SKM-1 (cell line): ENCODE results near the gene RIC1.
"Not testable (repeated sequence)": the region's sequence is repeated elsewhere in the genome, so short reads cannot be mapped to it uniquely, and the experiment has no call there.

Source experiments
- DNase-seq: peaks from one replicate; lab custom pipeline; 2025; ENCODE audit not compliant: unreplicated experiment; lab: John Stamatoyannopoulos, UW

RIC1 gene

GRCh38 chr9:5720151-5720550 is 91.2 kb downstream of the RIC1 start:
- DNase-seq, result no peak

- DNase-seq, result no peak
These were observed 92.6 kb downstream of the RIC1 start for GRCh38 chr9:5721279-5722087.

GRCh38 chr9:5722679-5723078 is 93.8 kb downstream of the RIC1 start:
- not testable (repeated sequence) for DNase-seq

GRCh38 chr9:5735072-5735471 is 106.2 kb downstream of the RIC1 start:
- DNase-seq, result no peak

- no peak for DNase-seq
These were observed 107.8 kb downstream of the RIC1 start for GRCh38 chr9:5736563-5737346.

- no peak for DNase-seq
These were observed 114.2 kb downstream of the RIC1 start for GRCh38 chr9:5743109-5743508.

GRCh38 chr9:5748438-5748837 is 119.5 kb downstream of the RIC1 start:
- DNase-seq, result no peak

GRCh38 chr9:5749306-5749705 is 120.4 kb downstream of the RIC1 start:
- no peak for DNase-seq

GRCh38 chr9:5750569-5750968 is 121.7 kb downstream of the RIC1 start:
- DNase-seq, result no peak

- no peak for DNase-seq
These were observed 127.7 kb downstream of the RIC1 start for GRCh38 chr9:5756633-5757032.

GRCh38 chr9:5760338-5760737 is 131.4 kb downstream of the RIC1 start:
- no peak for DNase-seq

- DNase-seq, result no peak
These were observed 133.5 kb downstream of the RIC1 start for GRCh38 chr9:5762421-5762820.

- no peak for DNase-seq
These were observed 135.4 kb downstream of the RIC1 start for GRCh38 chr9:5764130-5764868.

GRCh38 chr9:5767968-5768932 is 139.3 kb downstream of the RIC1 start:
- DNase-seq, result no peak

- DNase-seq, result no peak
These were observed 144.6 kb downstream of the RIC1 start for GRCh38 chr9:5773324-5773999.

- no peak for DNase-seq
These were observed 149.9 kb downstream of the RIC1 start for GRCh38 chr9:5778805-5779204.

GRCh38 chr9:5779705-5780218 is 150.9 kb downstream of the RIC1 start:
- DNase-seq, result not testable (repeated sequence)

GRCh38 chr9:5783420-5783819 is 154.5 kb downstream of the RIC1 start:
- DNase-seq, result not testable (repeated sequence)

GRCh38 chr9:5783982-5784381 is 155.1 kb downstream of the RIC1 start:
- DNase-seq, result no peak
